ENCODE measurements around the gene KDM5A. TPM values are rescaled to one million over a fixed set of nuclear protein-coding genes. Genes with fewer than 3 reads are reported as not detected.
A peak's percentile ranks its signal among the peaks of the same experiment; 100 is the strongest.

Gene KDM5A
- total and polyA plus RNA-seq, 10 of the 15 experiments (the other 5 are each of a cell fraction or from before 2014, with no cell fraction given) = 9.0 to 59.9 (median 27.7) TPM

DNA sequence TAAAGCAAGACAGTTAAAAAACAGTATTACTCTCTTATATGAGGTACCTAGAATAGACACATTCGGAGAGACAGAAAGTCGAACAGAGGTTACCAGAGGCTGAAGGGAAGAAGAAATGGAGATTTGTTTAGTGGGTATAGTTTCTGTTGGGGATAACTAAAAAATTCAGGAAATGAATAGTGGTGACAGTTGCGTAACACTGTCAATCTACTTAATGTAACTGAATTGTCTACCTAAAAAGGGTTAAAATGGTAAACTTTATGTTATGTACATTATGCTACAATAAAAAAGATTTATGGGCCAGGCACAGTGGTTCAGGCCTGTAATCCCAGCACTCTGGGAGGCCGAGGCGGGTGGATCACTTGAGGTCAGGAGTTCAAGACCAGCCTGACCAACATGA lies 95.9 kb downstream of the KDM5A start (continued):
- TF ChIP-seq, protein P1, sequence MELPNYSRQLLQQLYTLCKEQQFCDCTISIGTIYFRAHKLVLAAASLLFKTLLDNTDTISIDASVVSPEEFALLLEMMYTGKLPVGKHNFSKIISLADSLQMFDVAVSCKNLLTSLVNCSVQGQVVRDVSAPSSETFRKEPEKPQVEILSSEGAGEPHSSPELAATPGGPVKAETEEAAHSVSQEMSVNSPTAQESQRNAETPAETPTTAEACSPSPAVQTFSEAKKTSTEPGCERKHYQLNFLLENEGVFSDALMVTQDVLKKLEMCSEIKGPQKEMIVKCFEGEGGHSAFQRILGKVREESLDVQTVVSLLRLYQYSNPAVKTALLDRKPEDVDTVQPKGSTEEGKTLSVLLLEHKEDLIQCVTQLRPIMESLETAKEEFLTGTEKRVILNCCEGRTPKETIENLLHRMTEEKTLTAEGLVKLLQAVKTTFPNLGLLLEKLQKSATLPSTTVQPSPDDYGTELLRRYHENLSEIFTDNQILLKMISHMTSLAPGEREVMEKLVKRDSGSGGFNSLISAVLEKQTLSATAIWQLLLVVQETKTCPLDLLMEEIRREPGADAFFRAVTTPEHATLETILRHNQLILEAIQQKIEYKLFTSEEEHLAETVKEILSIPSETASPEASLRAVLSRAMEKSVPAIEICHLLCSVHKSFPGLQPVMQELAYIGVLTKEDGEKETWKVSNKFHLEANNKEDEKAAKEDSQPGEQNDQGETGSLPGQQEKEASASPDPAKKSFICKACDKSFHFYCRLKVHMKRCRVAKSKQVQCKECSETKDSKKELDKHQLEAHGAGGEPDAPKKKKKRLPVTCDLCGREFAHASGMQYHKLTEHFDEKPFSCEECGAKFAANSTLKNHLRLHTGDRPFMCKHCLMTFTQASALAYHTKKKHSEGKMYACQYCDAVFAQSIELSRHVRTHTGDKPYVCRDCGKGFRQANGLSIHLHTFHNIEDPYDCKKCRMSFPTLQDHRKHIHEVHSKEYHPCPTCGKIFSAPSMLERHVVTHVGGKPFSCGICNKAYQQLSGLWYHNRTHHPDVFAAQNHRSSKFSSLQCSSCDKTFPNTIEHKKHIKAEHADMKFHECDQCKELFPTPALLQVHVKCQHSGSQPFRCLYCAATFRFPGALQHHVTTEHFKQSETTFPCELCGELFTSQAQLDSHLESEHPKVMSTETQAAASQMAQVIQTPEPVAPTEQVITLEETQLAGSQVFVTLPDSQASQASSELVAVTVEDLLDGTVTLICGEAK (IDR thresholded peaks at IDR 0.05; ENCODE audit: borderline replicate concordance) = no peak
- TF ChIP-seq FOS (IDR thresholded peaks at IDR 0.05; ENCODE audit: borderline replicate concordance, extremely low read depth, insufficient read length) = no peak

DNA sequence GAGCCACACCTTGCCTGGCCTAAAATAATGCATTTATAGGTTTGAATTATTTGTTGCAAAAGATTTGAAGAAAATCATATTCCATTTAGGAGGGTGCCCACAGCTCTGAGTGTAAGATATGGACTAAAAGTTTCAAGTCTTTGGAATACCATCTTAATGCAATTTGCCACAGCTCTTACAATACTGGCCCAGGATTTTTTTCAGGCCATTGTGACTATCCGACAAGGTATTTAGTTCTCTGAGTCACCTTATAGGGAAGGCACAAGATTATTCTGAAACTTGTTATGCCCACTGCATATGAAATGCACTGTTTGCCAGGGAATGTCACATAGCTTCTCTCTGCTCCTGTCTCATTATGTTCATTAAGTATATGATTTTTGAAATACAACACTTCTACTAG lies 96.9 kb downstream of the KDM5A start:
- TF ChIP-seq, protein P2, sequence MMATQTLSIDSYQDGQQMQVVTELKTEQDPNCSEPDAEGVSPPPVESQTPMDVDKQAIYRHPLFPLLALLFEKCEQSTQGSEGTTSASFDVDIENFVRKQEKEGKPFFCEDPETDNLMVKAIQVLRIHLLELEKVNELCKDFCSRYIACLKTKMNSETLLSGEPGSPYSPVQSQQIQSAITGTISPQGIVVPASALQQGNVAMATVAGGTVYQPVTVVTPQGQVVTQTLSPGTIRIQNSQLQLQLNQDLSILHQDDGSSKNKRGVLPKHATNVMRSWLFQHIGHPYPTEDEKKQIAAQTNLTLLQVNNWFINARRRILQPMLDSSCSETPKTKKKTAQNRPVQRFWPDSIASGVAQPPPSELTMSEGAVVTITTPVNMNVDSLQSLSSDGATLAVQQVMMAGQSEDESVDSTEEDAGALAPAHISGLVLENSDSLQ (IDR thresholded peaks at IDR 0.05) = no peak
- TF ChIP-seq NR2F1 (conservative IDR thresholded peaks at IDR 0.05) = no peak
- Histone ChIP-seq H3K27ac (ENCODE audit: control insufficient read depth, insufficient read depth) (no peak overlapping the region), H3K4me1 (ENCODE audit: control insufficient read depth, insufficient read depth, low read length) (peaks cover under 1% of the 10 kb centered on the region; the same call in 1 of the 2 replicates), H2AFZ (ENCODE audit: control insufficient read depth, low read depth, low read length) (no peak overlapping the region), H3K27me3 (replicated peaks in 1 of 2; ENCODE audit: control insufficient read depth in 2 of 2, insufficient read depth in 2 of 2, low read length in 1 of 2) (no peaks in the 10 kb centered on the region), H3K79me2 (ENCODE audit: control insufficient read depth, insufficient read depth, low read length) (no peaks in the 10 kb centered on the region), H3K9ac (ENCODE audit: control insufficient read depth, insufficient read depth, low read length) (no peak overlapping the region), H3K36me3 (ENCODE audit: control insufficient read depth in 2 of 2, insufficient read depth in 2 of 2, low read length in 1 of 2) (peaks cover 13 to 45% of the 10 kb centered on the region in 2 experiments), H4K20me1 (ENCODE audit: control insufficient read depth, insufficient read depth) (no peaks in the 10 kb centered on the region), H3K4me2 (ENCODE audit: control insufficient read depth, insufficient read depth) (no peak overlapping the region), H3K4me3 (no peak overlapping the region), H3K9me3 (replicated peaks; ENCODE audit: control insufficient read depth, insufficient read depth, low read length) (peaks cover 2% of the 10 kb centered on the region; the same call in 1 of the 3 replicates)
- ATAC-seq (no peak), DNase-seq (ENCODE audit: low read depth, low spot score) (no peak), FAIRE-seq (no peak)
- TSS peak; percentile 31 for BruUV-seq (replicated peaks)
- POLR2A ChIA-PET = no interaction called here
- in situ Hi-C loops (cut with MboI) (no loop called here), intact Hi-C loops (cut with micrococcal nuclease; ENCODE audit: unreplicated experiment) (no loop called here)
- CTCF ChIA-PET = no interaction called here
- RAD21 ChIA-PET (ENCODE audit: unreplicated experiment) = no interaction called here
- 100% methylated on average over 1 of the region's 1 CpG for WGBS (ENCODE audit: insufficient coverage, insufficient replicate concordance, low lambda C conversion rate, missing lambda C conversion rate)
- SMC1A ChIA-PET (ENCODE audit: uncharacterized antibody, unreplicated experiment) = no interaction called here
